ENCODE measurements around the gene PTPRG.
"Not testable (repeated sequence)": the region's sequence is repeated elsewhere in the genome, so short reads cannot be mapped to it uniquely, and the experiment has no call there.

PTPRG gene

GRCh38 chr3:61686228-61686648, 124.9 kb downstream of the PTPRG start:
- no peak for DNase-seq (ENCODE audit: low read depth)

- DNase-seq (ENCODE audit: low read depth) = no peak
These were observed 125.8 kb downstream of the PTPRG start for GRCh38 chr3:61687206-61687605.

GRCh38 chr3:61687663-61688306, 126.4 kb downstream of the PTPRG start:
- DNase-seq (ENCODE audit: low read depth) = no peak

- no peak for DNase-seq (ENCODE audit: low read depth)
These were observed 127.1 kb downstream of the PTPRG start for GRCh38 chr3:61688307-61688984.

- no peak for DNase-seq (ENCODE audit: low read depth)
These were observed 128.6 kb downstream of the PTPRG start for GRCh38 chr3:61690016-61690415.

GRCh38 chr3:61691466-61691865, 130.1 kb downstream of the PTPRG start:
- no peak for DNase-seq (ENCODE audit: low read depth)

- no peak for DNase-seq (ENCODE audit: low read depth)
These were observed 135.9 kb downstream of the PTPRG start for GRCh38 chr3:61697301-61697700.

GRCh38 chr3:61698278-61699072, 137.1 kb downstream of the PTPRG start:
- not testable (repeated sequence) for DNase-seq (ENCODE audit: low read depth)

- DNase-seq (ENCODE audit: low read depth) = no peak
These were observed 138.3 kb downstream of the PTPRG start for GRCh38 chr3:61699622-61700021.

GRCh38 chr3:61701011-61701410, 139.6 kb downstream of the PTPRG start:
- DNase-seq (ENCODE audit: low read depth) = no peak

GRCh38 chr3:61702453-61702852, 141.1 kb downstream of the PTPRG start:
- no peak for DNase-seq (ENCODE audit: low read depth)

- DNase-seq (ENCODE audit: low read depth) = no peak
These were observed 143.4 kb downstream of the PTPRG start for GRCh38 chr3:61704807-61705206.

- DNase-seq (ENCODE audit: low read depth) = no peak
These were observed 146.1 kb downstream of the PTPRG start for GRCh38 chr3:61707492-61707891.

- DNase-seq (ENCODE audit: low read depth) = not testable (repeated sequence)
These were observed 149.5 kb downstream of the PTPRG start for GRCh38 chr3:61710920-61711319.

- DNase-seq (ENCODE audit: low read depth) = no peak
These were observed 152.9 kb downstream of the PTPRG start for GRCh38 chr3:61714225-61714624.

- DNase-seq (ENCODE audit: low read depth) = no peak
These were observed 154.6 kb downstream of the PTPRG start for GRCh38 chr3:61715886-61716527.

GRCh38 chr3:61716693-61717092, 155.3 kb downstream of the PTPRG start:
- DNase-seq (ENCODE audit: low read depth) = not testable (repeated sequence)

- DNase-seq (ENCODE audit: low read depth) = no peak
These were observed 157.2 kb downstream of the PTPRG start for GRCh38 chr3:61718565-61718964.

GRCh38 chr3:61719278-61719977, 158.1 kb downstream of the PTPRG start:
- DNase-seq (ENCODE audit: low read depth) = no peak

GRCh38 chr3:61723038-61723437, 161.7 kb downstream of the PTPRG start:
- no peak for DNase-seq (ENCODE audit: low read depth)

- no peak for DNase-seq (ENCODE audit: low read depth)
These were observed 162.8 kb downstream of the PTPRG start for GRCh38 chr3:61724183-61724582.

- no peak for DNase-seq (ENCODE audit: low read depth)
These were observed 163.4 kb downstream of the PTPRG start for GRCh38 chr3:61724801-61725200.
